Ishikawa (cell line): ENCODE results near the gene SLC27A5.

Experiments
- CEBPB ChIP-seq: IDR thresholded peaks from 2 replicates; pipeline ENCODE4 v1.6.1; 2012
- EGR1 ChIP-seq: IDR thresholded peaks from 2 replicates; pipeline ENCODE4 v1.6.1; 2012
- EP300 ChIP-seq: IDR thresholded peaks from 2 replicates; pipeline ENCODE4 v1.6.1; 2012; ENCODE audit warnings: borderline replicate concordance
- FOXM1 ChIP-seq: IDR thresholded peaks from 2 replicates; pipeline ENCODE4 v1.6.1; 2012; ENCODE audit warnings: low read depth, borderline replicate concordance
- RAD21 ChIP-seq: IDR thresholded peaks from 2 replicates; pipeline ENCODE4 v1.6.1; 2012; ENCODE audit warnings: low read depth
- TF ChIP-seq, protein P1 (sequence below): IDR thresholded peaks from 2 replicates; pipeline ENCODE4 v1.6.1; 2012
- TF ChIP-seq, protein P2 (sequence below): IDR thresholded peaks from 2 replicates; pipeline ENCODE4 v1.6.1; 2012

DNA sequence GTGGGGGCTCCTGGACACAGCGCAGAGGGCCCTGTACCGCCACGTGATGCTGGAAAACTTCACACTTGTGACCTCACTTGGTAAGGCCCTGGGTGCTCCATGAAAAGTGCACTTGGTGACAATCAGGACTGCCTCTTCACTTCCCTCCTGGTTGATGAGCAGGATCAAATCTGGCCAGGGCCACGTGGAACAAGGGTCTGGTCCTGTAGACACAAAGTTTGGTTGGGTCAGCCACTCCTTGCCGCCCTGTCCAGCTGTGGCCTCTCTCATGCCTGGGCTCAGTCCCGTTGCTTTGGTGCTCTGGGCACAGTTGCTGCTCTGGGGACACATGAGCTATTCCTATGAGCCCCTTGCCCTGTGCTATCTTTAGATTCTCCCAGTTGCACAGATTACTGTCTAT, 58.0 kb downstream of the SLC27A5 start:
- TF ChIP-seq EGR1: no peak
- TF ChIP-seq, protein P1, sequence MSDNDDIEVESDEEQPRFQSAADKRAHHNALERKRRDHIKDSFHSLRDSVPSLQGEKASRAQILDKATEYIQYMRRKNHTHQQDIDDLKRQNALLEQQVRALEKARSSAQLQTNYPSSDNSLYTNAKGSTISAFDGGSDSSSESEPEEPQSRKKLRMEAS: no peak
- no peak for TF ChIP-seq RAD21
- TF ChIP-seq, protein P2, sequence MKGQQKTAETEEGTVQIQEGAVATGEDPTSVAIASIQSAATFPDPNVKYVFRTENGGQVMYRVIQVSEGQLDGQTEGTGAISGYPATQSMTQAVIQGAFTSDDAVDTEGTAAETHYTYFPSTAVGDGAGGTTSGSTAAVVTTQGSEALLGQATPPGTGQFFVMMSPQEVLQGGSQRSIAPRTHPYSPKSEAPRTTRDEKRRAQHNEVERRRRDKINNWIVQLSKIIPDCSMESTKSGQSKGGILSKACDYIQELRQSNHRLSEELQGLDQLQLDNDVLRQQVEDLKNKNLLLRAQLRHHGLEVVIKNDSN: no peak
- no peak for TF ChIP-seq EP300
- no peak for TF ChIP-seq CEBPB
- no peak for TF ChIP-seq FOXM1
